OCI-M2 (cell line): ENCODE data around the gene ANO2.
"Not testable (repeated sequence)": the region's sequence is repeated elsewhere in the genome, so short reads cannot be mapped to it uniquely, and the experiment has no call there.

Experiments used
- DNase-seq: peaks from one replicate; lab custom pipeline; 2025; ENCODE audit not compliant: unreplicated experiment; lab: John Stamatoyannopoulos, UW

The ANO2 gene

GRCh38 chr12:5840944-5841343 is 104.1 kb downstream of the ANO2 start:
- DNase-seq = no peak

GRCh38 chr12:5830111-5830510 is 114.9 kb downstream of the ANO2 start:
- DNase-seq = no peak

GRCh38 chr12:5827591-5827990 is 117.5 kb downstream of the ANO2 start:
- DNase-seq = no peak

DNA sequence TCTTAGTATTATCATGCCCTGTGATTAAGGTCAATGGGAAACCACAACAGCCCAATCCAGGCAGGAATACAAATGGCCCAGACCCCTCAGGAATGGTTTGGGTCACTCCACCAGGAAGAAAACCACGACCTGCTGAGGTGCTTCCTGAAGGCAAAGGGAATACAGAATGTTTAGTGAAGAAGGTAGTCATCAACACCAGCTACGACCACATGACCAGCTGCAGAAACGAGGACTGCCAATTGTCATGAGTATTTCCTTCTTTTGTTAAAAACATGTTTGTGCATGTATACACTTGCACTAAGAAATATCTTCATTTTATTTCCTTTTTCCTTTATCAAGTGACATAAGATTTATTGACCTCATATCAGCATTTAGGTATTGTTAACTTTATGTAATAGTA is 119.3 kb downstream of the ANO2 start:
- DNase-seq = not testable (repeated sequence)

- not testable (repeated sequence) for DNase-seq
These were observed 126.2 kb downstream of the ANO2 start for GRCh38 chr12:5818877-5819276.

- no peak for DNase-seq
These were observed 127.8 kb downstream of the ANO2 start for GRCh38 chr12:5817246-5817645.

DNA sequence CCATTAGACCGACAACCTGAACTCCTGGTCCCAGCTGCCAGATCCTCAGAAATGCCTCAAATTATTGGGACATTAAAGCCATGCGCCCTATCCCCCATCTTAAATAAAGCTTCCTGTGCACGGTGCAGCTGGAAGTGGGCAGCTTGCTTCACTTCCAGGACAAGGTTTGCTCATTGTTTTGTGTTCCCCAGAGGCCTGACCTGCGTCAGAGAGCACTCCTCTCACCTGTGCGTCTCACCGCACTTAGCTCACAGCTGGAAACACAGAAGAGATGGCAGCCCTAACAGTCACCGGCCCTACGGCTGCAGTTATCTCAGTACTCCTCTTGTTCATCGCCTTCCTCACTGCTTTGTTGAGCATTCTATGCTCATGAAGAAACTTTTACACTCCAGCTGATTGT is 135.5 kb downstream of the ANO2 start:
- no peak for DNase-seq

DNA sequence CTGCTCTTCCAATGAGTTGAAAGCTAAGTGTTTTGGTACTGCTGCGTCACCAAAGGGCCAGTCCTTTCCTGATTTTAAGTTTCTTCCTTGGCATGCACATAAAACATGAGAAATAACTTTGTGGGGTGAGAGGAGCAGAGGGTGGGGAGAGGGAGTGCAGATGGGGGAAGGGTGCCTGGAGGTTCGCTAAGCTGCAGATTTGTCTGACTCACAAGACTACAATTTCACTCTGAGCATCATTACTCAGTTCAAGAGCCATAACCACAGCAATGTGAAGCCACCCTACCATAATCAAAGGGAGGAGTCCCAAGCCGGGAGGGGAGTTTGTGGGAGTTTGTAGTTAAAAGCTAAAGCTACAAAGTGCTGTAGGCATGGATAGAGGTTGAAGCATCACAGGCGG is 136.1 kb downstream of the ANO2 start:
- DNase-seq = no peak

- no peak for DNase-seq
These were observed 137.4 kb downstream of the ANO2 start for GRCh38 chr12:5807514-5808219.

DNA sequence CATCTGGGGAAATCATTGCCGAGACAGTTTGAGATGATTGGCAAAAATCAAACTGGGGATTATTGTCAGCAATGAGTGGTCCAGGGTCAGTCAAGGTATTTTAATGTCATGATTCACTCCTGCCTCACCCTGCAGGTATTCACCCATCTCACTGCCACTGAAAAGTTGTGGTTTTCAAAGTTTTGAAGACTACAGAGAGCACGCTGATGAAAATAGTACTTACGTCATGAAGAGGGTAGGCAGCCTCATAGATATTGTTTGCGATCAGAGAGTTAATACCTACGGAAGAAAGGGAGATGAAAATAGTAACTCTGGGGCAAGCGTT is 138.0 kb downstream of the ANO2 start:
- DNase-seq = no peak

DNA sequence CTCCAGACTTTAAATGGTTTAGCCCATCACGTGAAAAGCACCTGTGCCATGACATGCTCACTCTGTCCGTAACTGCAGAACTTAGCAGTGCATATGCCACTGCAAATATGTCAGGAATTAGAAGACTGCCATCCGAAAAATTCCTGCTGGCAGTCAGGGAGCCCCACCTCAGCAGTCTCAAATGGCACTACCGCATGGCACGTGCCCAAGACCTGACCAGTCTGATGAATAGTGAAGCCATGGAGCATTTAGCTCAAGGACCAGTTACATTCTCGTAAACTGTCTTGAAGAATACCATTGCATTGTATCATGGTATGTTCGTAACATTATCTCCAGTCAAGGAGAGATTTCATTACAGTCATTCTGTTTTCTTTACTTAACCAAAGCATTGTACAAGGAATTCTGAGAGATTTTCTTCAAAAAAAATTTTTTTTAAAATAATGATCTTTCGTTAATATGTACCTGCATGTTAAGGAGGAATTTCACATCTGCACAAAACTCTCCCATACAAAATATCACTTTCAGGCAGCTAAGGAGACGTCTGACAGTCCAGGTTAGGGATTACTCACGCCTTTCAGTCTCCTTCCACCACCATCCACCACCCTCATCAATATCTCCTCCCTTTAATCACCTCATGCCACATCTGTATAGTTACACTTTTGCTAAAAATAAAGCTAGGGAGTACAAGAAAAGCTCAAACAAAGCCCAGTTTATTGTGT is 138.5 kb downstream of the ANO2 start:
- no peak for DNase-seq

- no peak for DNase-seq
These were observed 141.5 kb downstream of the ANO2 start for GRCh38 chr12:5803532-5803931.

GRCh38 chr12:5798242-5799015 is 146.6 kb downstream of the ANO2 start:
- DNase-seq = no peak

GRCh38 chr12:5797661-5798060 is 147.4 kb downstream of the ANO2 start:
- DNase-seq = no peak

DNA sequence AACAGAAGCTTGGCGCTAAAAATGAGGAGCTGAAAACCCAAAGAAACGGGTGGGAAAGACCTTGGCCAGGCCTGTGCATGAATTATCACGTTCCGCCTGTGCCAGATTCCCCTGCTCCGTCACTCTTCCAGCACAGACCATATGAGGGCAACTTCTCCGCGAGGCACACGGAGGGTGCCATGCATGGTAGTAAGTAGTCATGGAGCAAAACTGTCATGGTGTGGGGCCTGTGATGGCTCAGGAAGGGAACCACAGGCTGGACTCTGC is 148.2 kb downstream of the ANO2 start:
- no peak for DNase-seq

DNA sequence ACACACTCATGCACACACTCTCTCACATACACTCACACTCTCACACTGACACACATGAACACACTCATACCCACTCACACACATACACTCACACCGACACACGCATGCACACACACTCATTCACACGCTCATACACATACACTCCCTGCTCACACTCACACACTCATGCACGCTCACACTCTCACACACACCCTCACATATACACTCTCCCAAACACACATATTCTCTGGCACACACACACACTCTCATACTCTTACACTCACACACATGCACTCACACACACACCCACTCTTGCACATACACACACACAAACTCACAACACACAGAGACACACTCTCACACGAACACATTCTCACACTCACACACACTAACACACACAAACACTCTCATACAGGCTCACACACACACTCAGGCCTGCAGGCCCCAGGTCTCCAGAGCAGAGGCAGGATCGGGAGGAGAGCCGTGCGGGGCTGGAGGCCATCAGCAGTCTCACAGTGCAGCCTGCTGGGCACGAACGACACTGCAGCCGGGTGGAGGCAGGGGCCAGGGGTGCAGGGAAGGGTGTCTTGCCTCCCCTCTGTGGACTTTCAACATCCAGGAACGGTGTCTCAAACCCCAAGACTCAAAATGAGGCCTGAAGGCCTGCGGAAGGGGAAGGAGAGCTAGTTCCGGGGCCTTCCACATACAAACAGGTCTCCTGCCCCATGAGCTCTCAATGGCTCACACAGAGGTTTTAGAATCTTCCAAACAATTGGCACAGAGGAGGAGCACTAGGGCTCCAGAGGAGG is 148.7 kb downstream of the ANO2 start:
- DNase-seq = no peak

- no peak for DNase-seq
These were observed 150.9 kb downstream of the ANO2 start for GRCh38 chr12:5794156-5794555.

DNA sequence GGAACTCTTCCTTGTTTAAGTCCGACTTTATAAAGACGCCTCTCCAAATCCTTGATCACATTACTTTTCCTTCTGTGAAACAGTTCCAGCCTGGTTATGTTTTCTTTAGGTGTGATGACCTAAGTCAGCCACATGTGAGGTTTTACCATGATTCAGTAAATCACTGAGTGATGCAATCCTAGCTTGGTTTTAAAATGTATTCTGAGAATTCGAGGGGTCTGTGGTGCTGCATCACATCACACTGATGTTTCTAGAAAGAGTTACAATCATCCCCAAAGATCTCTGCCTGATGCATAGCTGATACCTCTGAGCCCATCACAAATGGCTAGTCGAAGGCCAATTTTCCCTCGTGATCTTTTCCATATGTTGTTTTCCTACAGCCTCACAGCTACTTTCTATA is 152.7 kb downstream of the ANO2 start:
- DNase-seq = no peak

DNA sequence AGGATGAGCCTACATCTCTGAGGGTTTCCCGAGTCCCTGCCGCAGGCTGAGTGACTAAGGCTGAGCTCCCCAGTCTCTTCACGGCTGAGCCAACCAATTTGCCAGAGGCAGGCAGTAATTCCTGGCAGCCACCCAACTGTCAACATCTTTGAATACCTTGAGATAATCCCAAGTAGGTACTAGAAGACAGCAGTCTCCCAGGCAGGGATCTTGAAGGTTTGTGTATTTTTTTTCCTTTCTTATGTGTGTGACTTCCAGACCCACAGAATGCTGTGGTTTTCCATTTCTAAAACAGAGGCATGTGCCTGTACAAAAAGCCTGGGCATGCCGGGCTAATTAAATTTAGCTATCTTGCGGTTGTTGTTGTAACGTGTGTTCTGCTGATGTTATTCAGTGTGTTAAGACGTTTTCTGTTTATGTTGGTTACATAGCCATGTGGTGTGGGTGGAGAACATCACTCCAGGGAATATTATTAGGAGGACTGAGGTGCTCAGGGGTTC is 155.5 kb downstream of the ANO2 start:
- no peak for DNase-seq

- no peak for DNase-seq
These were observed 157.2 kb downstream of the ANO2 start for GRCh38 chr12:5787828-5788227.

DNA sequence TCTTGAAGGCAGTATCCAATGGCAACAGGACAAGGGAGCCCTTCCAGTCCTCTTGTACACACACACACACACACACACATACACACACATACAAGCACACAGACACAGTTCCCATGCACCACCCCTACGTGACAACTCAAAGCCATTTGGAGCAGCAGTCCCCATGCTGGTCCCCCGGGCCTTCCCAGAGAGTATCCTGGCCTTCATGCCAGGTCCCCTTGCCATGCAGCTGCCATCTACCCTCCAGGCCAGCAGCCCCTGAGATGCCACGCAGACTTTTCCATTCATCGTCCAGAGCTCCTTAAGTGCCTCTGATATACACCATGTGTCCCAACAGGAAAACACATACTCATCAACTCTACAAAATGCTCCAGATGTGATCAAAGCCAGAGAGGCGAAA is 159.5 kb downstream of the ANO2 start:
- no peak for DNase-seq
